Measurements from ENCODE around the gene SIGLEC8. TPM values are rescaled to one million over a fixed set of nuclear protein-coding genes. Genes with fewer than 3 reads are reported as not detected.
"Not testable (repeated sequence)": the region's sequence is repeated elsewhere in the genome, so short reads cannot be mapped to it uniquely, and the experiment has no call there.

SIGLEC8 gene
- total RNA-seq, 1 donor from 2014 or later, result 0.13 TPM

GRCh38 chr19:51469162-51469561 is 10.9 kb upstream of the SIGLEC8 start:
- no peak for DNase-seq (ENCODE audit: low spot score)
- H3K36me3 Mint-ChIP-seq (ENCODE audit: low read depth), result no peaks in the 10 kb centered on the region
- peaks cover 49% of the 10 kb centered on the region for H3K4me1 Mint-ChIP-seq (ENCODE audit: low read depth)
- H3K4me3 Mint-ChIP-seq, result no peak overlapping the region
- no peak overlapping the region for H3K27ac Mint-ChIP-seq
- intact Hi-C loops (cut with micrococcal nuclease), result no loop called here
- H3K9me3 Mint-ChIP-seq, result no peaks in the 10 kb centered on the region
- peaks cover 28% of the 10 kb centered on the region for H3K27me3 Mint-ChIP-seq (ENCODE audit: insufficient read depth)

GRCh38 chr19:51468545-51468920 is 10.3 kb upstream of the SIGLEC8 start:
- Mint-ChIP-seq H3K27ac (no peak overlapping the region), H3K4me1 (ENCODE audit: low read depth) (peaks cover 46% of the 10 kb centered on the region), H3K4me3 (no peak overlapping the region), H3K36me3 (ENCODE audit: low read depth) (no peaks in the 10 kb centered on the region), H3K9me3 (no peaks in the 10 kb centered on the region), H3K27me3 (ENCODE audit: insufficient read depth) (peaks cover 29% of the 10 kb centered on the region)
- no peak for DNase-seq (ENCODE audit: low spot score)
- intact Hi-C loops (cut with micrococcal nuclease), result no loop called here

GRCh38 chr19:51467864-51468544 is 9.8 kb upstream of the SIGLEC8 start:
- Mint-ChIP-seq H3K4me1 (ENCODE audit: low read depth) (peaks cover 43% of the 10 kb centered on the region), H3K27me3 (ENCODE audit: insufficient read depth) (peaks cover 31% of the 10 kb centered on the region), H3K9me3 (no peaks in the 10 kb centered on the region), H3K27ac (no peak overlapping the region), H3K36me3 (ENCODE audit: low read depth) (no peaks in the 10 kb centered on the region), H3K4me3 (no peak overlapping the region)
- intact Hi-C loops (cut with micrococcal nuclease), result no loop called here
- DNase-seq (ENCODE audit: low spot score), result no peak

- H3K4me1 Mint-ChIP-seq (ENCODE audit: low read depth), result peaks cover 38% of the 10 kb centered on the region
- no peak for DNase-seq (ENCODE audit: low spot score)
- H3K27me3 Mint-ChIP-seq (ENCODE audit: insufficient read depth), result peaks cover 32% of the 10 kb centered on the region
- no peak overlapping the region for H3K27ac Mint-ChIP-seq
- no peak overlapping the region for H3K4me3 Mint-ChIP-seq
- no peaks in the 10 kb centered on the region for H3K9me3 Mint-ChIP-seq
- H3K36me3 Mint-ChIP-seq (ENCODE audit: low read depth), result no peaks in the 10 kb centered on the region
- intact Hi-C loops (cut with micrococcal nuclease), result no loop called here
Measured at GRCh38 chr19:51466723-51467122, 8.5 kb upstream of the SIGLEC8 start.

GRCh38 chr19:51463976-51464581 is 5.8 kb upstream of the SIGLEC8 start:
- Mint-ChIP-seq H3K4me1 (ENCODE audit: low read depth) (peaks cover 37% of the 10 kb centered on the region), H3K27me3 (ENCODE audit: insufficient read depth) (peaks cover 38% of the 10 kb centered on the region)
- DNase-seq (ENCODE audit: low spot score); H3K9me3 Mint-ChIP-seq; intact Hi-C loops (cut with micrococcal nuclease); H3K4me3 Mint-ChIP-seq; H3K27ac Mint-ChIP-seq; H3K36me3 Mint-ChIP-seq (ENCODE audit: low read depth): not testable (repeated sequence)

DNA sequence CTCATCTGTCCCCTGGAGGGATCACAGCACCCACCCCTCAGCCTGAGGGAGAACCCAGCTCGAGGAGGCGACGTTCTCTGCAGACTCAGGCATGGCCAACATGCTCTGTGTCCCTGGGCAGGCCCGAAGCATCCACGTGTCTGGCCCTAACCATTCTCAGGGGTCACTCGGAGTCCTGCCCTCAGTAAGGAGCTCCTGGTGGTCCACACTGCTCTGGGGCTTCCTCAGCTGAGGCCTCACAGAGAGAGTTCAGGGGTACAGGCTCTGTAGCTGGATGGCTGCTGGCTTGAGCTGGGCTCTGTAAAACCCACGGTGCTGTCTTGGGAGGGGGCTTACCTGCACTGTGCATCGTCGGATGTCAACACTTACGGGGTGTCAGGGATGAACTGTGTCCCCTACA is 4.4 kb upstream of the SIGLEC8 start:
- Mint-ChIP-seq H3K27me3 (ENCODE audit: insufficient read depth) (peaks cover 38% of the 10 kb centered on the region), H3K4me1 (ENCODE audit: low read depth) (peaks cover 23% of the 10 kb centered on the region), H3K27ac (no peak overlapping the region), H3K4me3 (no peak overlapping the region), H3K36me3 (ENCODE audit: low read depth) (no peaks in the 10 kb centered on the region), H3K9me3 (no peaks in the 10 kb centered on the region)
- no peak for DNase-seq (ENCODE audit: low spot score)
- intact Hi-C loops (cut with micrococcal nuclease), result no loop called here

DNA sequence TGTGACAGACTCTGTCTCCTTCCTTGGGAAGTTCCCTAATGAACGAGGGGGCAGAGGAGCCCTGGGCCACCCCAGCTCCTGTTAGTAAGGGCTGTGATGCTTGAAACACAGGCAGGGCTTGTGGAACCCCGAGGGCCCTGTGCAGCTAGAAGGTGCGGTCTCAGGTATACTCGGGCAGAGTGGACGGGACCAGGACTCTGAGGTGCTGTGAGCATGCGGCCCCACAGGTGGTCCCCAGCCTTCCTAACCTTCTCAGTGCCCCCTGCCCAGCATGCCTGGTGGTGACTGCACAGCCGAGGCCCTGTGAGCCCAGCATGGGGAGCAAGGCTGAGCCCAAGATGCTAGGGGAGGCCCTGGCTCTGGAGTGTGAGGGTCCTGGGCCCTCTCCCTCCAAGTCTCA is 4.0 kb upstream of the SIGLEC8 start:
- no peaks in the 10 kb centered on the region for H3K9me3 Mint-ChIP-seq
- intact Hi-C loops (cut with micrococcal nuclease), result no loop called here

DNA sequence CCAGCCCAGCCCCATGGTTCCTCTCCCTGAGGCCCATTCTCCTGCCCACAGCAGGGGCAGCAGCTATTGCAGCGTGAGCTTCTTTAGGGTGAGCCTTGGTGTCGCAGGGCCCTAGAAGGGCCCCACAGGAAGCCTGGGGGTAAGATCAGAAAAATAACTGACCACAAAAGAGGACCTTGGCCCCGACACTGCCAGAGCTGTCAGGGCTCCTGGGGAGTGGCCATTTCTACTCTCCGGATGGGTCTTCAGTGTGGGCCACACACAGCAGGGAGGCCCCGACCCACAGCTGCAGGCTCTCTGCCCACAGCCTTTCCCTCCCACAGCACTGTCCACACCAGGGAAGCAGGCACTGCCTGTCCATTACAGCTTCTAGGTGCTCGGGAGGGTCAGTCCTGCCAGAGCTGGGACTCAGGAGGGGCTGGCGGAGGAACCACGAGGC is 3.5 kb upstream of the SIGLEC8 start:
- no peak overlapping the region for H3K27ac Mint-ChIP-seq
- intact Hi-C loops (cut with micrococcal nuclease), result no loop called here
- H3K4me3 Mint-ChIP-seq, result no peak overlapping the region
- no peaks in the 10 kb centered on the region for H3K9me3 Mint-ChIP-seq
- no peaks in the 10 kb centered on the region for H3K36me3 Mint-ChIP-seq (ENCODE audit: low read depth)
- no peak for DNase-seq (ENCODE audit: low spot score)
- H3K27me3 Mint-ChIP-seq (ENCODE audit: insufficient read depth), result peaks cover 29% of the 10 kb centered on the region
- peaks cover 14% of the 10 kb centered on the region for H3K4me1 Mint-ChIP-seq (ENCODE audit: low read depth)

More for the DNA sequence above, 4.0 kb upstream of the SIGLEC8 start:
- no peaks in the 10 kb centered on the region for H3K36me3 Mint-ChIP-seq (ENCODE audit: low read depth)
- no peak overlapping the region for H3K27ac Mint-ChIP-seq
- peaks cover 19% of the 10 kb centered on the region for H3K4me1 Mint-ChIP-seq (ENCODE audit: low read depth)
- no peak overlapping the region for H3K4me3 Mint-ChIP-seq
- DNase-seq (ENCODE audit: low spot score), result no peak
- H3K27me3 Mint-ChIP-seq (ENCODE audit: insufficient read depth), result peaks cover 35% of the 10 kb centered on the region

DNA sequence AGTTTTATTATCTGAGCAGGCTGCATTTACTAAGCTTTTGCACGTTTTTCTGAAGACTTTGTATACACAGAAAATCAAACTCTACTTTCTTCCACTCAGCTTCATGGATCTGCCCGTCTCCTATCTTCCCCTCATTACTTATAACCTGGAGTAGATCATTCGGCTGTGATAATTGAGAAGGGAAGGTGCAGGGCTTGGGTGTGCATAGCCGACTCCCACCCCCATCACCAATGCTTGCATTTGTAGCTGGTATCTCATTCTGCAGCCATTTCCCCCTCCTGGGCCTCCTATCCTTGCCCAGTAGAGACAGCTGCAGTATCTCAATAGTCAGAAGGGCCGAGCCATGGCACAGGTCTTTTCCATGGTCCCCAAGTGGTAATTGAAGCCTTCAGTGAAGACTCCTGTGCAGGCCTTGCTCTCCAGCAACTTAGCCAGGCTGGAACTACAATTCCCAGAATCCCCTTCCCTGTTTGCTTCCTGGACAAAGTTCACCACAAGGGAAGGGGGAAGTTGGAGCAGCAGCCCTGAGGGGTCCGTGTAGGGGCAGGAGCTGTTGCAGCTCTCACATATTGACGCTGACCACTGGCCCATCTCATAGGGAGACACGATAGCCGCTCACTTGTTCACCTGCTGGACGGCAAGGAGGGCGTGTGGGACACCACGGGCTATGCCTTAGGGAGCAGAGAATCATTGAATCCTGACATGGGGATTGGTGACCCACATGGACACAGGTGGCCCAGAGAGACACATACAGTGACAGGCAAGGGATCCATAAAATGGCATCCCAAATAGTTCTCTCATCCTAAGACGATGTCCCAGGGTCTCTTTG is 2.1 kb upstream of the SIGLEC8 start:
- Mint-ChIP-seq H3K9me3 (no peaks in the 10 kb centered on the region), H3K27ac (no peak overlapping the region), H3K4me1 (ENCODE audit: low read depth) (peaks cover 6% of the 10 kb centered on the region), H3K27me3 (ENCODE audit: insufficient read depth) (peaks cover 21% of the 10 kb centered on the region), H3K4me3 (no peak overlapping the region), H3K36me3 (ENCODE audit: low read depth) (no peaks in the 10 kb centered on the region)
- intact Hi-C loops (cut with micrococcal nuclease), result no loop called here
- no peak for DNase-seq (ENCODE audit: low spot score)

DNA sequence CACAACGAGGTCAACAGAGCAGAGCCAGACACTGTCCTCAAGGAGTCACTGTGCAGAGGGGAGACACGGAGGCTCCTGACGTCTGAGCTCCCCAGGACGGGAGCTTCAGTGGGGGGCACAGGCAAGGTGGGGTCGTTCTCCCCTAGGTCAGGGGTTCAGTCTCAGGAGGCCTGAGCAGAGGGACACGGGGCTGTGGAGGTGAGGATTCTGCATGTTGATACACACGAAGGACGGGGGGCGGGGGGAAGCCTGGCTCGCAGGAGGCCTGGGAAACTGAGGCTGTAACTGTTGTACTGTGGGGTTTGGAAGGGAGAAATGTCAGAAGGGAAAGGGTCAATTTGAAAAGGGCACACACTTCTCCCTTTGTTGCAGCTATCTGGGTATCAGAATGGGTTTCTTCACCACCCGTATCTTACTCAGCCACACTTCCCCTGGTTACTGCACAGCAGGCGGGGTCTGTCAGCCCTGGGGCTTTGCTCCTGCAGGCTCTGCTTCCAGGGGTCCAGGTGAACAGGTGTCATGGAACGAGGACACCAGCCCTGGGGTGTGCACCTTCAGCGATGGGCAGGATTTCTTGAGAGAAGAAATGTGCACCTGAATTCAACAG is 748 bp upstream of the SIGLEC8 start:
- intact Hi-C loops (cut with micrococcal nuclease), result no loop called here
- Mint-ChIP-seq H3K4me1 (ENCODE audit: low read depth) (peaks cover 6% of the 10 kb centered on the region), H3K27ac (no peak overlapping the region), H3K9me3 (no peaks in the 10 kb centered on the region), H3K36me3 (ENCODE audit: low read depth) (no peaks in the 10 kb centered on the region), H3K4me3 (no peak overlapping the region), H3K27me3 (ENCODE audit: insufficient read depth) (peaks cover 17% of the 10 kb centered on the region)
- no peak for DNase-seq (ENCODE audit: low spot score)

GRCh38 chr19:51457351-51458013 is 772 bp downstream of the SIGLEC8 start:
- no peaks in the 10 kb centered on the region for H3K9me3 Mint-ChIP-seq
- no peaks in the 10 kb centered on the region for H3K36me3 Mint-ChIP-seq (ENCODE audit: low read depth)
- DNase-seq (ENCODE audit: low spot score), result no peak
- no peaks in the 10 kb centered on the region for H3K4me1 Mint-ChIP-seq (ENCODE audit: low read depth)
- H3K27ac Mint-ChIP-seq, result no peak overlapping the region
- peaks cover 16% of the 10 kb centered on the region for H3K27me3 Mint-ChIP-seq (ENCODE audit: insufficient read depth)
- intact Hi-C loops (cut with micrococcal nuclease), result no loop called here
- H3K4me3 Mint-ChIP-seq, result no peak overlapping the region

- no peaks in the 10 kb centered on the region for H3K4me1 Mint-ChIP-seq (ENCODE audit: low read depth)
Measured at GRCh38 chr19:51456541-51457290, 1.5 kb downstream of the SIGLEC8 start.

More at GRCh38 chr19:51456541-51457290, 1.5 kb downstream of the SIGLEC8 start:
- intact Hi-C loops (cut with micrococcal nuclease), result no loop called here
- H3K27ac Mint-ChIP-seq, result no peak overlapping the region
- H3K9me3 Mint-ChIP-seq, result no peaks in the 10 kb centered on the region
- H3K4me3 Mint-ChIP-seq, result no peak overlapping the region
- DNase-seq (ENCODE audit: low spot score), result no peak
- peaks cover 12% of the 10 kb centered on the region for H3K27me3 Mint-ChIP-seq (ENCODE audit: insufficient read depth)
- no peaks in the 10 kb centered on the region for H3K36me3 Mint-ChIP-seq (ENCODE audit: low read depth)
